Endothelial cell of umbilical vein (primary cell): ENCODE measurements around the gene ANKHD1.

ENCODE experiments used
- EZH2 ChIP-seq: IDR thresholded peaks from 2 replicates; pipeline ENCODE4 v1.6.1; 2012; ENCODE audit warnings: borderline replicate concordance, low read depth, mild to moderate bottlenecking, moderate library complexity, low read length, inconsistent platforms; ENCODE audit not compliant: severe bottlenecking
- GATA2 ChIP-seq: IDR thresholded peaks from 2 replicates; pipeline ENCODE4 v1.7.0; 2011; ENCODE audit warnings: low read depth, mild to moderate bottlenecking, moderate library complexity, mixed read lengths, low read length; ENCODE audit not compliant: insufficient read length, insufficient read depth
- MAX ChIP-seq: IDR thresholded peaks from 2 replicates; pipeline ENCODE4 v1.6.1; 2011; ENCODE audit not compliant: insufficient read depth, insufficient read length
- POLR2A ChIP-seq: IDR thresholded peaks from 2 replicates; pipeline ENCODE4 v1.6.1; 2012; ENCODE audit warnings: low read depth, mild to moderate bottlenecking, control low read depth, low read length
- POLR2AphosphoS5 ChIP-seq: IDR thresholded peaks from 2 replicates; pipeline ENCODE4 v1.6.1; 2012; ENCODE audit warnings: low read depth, mild to moderate bottlenecking, control low read depth, low read length, moderate library complexity; ENCODE audit not compliant: insufficient read depth
- TF ChIP-seq, protein P1 (sequence below), 2 donors: IDR thresholded peaks; 1 replicate in 1 of 2; 2 replicates in 1 of 2; pipeline ENCODE4 v1.5.1; 2011; ENCODE audit warnings: low read length in 2 of 2, mild to moderate bottlenecking in 2 of 2, moderate library complexity in 2 of 2, control low read depth in 1 of 2, inconsistent platforms in 1 of 2, low read depth in 1 of 2; ENCODE audit not compliant: insufficient read depth in 1 of 2; ENCODE audit errors: extremely low read depth in 1 of 2

DNA sequence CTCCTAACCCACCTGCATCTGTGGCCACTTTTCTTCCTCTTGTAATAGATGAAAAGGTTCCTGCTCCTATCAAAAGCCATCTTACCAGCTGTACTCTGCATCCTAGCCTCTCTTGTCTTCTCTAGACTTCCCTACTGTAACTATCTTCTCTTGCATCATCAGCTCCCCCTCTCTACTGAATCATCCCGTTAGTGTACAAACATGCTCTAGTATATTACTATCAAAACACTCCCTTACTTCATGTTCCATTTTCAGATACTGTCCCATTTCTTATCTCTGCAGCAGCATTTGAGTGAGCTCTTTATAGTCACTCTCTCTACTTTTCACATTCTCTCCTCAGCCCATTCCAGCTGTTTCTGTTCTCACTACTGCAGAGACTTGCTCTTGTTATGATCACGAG lies 152.8 kb downstream of the ANKHD1 start:
- TF ChIP-seq, protein P1, sequence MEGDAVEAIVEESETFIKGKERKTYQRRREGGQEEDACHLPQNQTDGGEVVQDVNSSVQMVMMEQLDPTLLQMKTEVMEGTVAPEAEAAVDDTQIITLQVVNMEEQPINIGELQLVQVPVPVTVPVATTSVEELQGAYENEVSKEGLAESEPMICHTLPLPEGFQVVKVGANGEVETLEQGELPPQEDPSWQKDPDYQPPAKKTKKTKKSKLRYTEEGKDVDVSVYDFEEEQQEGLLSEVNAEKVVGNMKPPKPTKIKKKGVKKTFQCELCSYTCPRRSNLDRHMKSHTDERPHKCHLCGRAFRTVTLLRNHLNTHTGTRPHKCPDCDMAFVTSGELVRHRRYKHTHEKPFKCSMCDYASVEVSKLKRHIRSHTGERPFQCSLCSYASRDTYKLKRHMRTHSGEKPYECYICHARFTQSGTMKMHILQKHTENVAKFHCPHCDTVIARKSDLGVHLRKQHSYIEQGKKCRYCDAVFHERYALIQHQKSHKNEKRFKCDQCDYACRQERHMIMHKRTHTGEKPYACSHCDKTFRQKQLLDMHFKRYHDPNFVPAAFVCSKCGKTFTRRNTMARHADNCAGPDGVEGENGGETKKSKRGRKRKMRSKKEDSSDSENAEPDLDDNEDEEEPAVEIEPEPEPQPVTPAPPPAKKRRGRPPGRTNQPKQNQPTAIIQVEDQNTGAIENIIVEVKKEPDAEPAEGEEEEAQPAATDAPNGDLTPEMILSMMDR (IDR thresholded peaks at IDR 0.05; ENCODE audit: extremely low read depth in 1 of 2, insufficient read depth in 1 of 2, low read depth in 1 of 2, low read length in 2 of 2): no peak
- TF ChIP-seq POLR2AphosphoS5 (no peak), EZH2 (no peak), POLR2A (no peak), GATA2 (no peak), MAX (no peak)
